ENCODE results near the gene ACACA.

Gene ACACA

DNA sequence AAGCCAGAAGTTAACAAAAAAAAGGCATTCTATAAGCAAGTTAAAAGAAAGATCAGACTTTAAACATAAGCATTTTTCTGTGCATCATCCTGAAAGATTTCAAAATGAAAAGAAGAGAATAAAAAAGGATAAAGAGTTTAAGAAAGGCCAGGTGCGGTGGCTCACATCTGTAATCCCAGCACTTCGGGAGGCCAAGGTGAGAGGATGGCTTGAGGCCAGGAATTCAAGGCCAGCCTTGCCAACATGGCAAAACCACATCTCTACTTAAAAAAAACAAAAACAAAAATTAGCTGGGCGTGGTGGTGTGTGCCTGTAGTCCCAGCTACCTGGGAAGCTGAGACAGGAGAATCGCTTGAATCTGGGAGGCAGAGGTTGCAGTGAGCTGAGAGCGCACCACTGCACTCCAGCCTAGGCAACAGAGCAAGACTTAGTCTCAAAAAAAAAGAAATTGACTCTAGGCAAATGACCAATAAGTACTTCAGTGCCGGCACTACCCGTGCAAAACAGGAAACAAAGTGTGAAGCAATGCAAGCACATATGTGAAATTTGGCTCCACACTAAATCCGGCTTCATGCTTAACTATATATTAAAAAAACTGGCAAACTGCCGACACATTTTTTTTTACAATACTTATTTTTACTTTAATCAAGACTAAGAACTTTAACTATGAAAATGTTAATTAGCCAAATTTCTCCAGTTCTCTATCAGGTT, 114.1 kb downstream of the ACACA start:
- no peak for DNase-seq (ENCODE audit: low read depth, low spot score)

DNA sequence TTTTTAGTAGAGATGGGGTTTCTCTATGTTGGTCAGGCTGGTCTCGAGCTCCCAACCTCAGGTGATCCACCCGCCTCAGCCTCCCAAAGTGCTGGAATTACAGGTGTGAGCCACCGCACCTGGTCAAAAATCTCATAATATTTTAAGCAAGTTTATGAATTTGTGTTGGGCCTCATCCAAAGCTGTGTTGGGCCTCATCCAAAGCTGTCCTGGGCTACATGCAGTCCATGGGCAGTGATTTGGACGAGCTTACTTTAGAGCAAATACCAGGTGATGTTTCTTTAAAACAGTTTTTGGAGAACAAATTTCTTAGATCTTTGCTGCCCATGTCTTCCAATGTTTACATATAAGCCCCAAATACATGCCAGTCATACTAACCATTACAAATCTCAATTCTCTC, 115.3 kb downstream of the ACACA start:
- no peak for DNase-seq (ENCODE audit: low read depth, low spot score)

DNA sequence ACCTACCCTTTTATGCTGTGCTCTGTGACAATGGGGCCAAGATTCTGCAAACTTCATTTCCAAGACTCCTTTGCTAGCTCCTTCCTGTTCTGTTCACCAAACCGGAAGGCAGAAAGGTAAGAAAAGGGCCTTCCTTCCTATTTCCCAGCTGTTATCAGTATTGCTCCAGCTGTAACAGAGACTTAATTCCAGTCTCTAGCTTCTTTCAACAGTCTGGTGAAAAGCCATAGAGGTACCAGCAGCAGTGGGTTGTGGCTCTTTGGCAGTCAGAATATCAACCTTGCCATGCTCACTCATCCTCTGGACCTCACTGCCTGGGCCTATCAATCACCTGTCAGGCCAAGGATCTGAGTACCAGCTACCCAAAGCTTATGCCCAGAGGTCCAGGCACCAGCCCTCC, 120.2 kb downstream of the ACACA start:
- no peak for DNase-seq (ENCODE audit: low read depth, low spot score)

DNA sequence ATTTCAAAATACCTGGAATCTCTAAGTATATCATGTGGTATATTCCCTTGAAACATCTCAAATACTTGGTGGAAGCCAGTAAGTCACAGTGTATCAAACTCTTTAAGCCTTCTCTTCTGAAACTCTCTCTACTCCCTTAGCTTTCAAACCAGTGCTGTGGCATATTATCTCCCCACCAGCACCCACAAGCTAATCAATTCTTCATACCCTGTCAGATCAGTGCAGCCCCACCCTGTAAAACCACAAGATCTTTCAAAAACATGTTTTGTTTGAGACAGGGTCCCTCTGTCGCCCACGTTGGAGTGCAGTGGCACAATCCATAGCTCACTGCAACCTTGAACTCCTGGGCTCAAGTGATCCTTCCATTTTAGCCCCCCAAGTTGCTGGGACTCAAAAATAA, 122.4 kb downstream of the ACACA start:
- DNase-seq (ENCODE audit: low read depth, low spot score): no peak

DNA sequence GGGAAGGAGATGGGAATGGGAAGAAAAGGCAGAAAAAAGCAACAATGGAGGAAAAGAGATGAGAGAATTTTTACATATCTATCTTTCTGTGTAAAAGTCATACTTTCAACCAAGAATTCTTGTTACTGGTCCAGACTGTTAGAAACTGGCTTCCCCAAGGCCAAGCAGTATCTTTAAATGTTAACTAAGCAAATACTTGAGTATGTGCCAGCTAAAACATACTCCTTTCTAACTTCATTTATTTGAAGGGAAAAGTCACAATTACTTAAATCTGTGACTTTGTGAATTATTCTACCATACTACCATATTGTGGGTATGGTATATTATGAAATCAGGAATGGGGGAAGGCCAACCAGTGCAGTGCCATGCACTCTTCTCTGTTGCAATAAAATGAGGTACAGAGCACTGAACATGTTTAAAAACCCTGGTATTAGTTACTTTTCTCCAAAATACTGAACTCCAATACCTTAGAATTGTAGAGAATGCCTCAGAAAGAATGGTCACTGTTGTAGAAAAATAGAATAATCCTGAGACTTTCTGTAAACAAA, 123.1 kb downstream of the ACACA start:
- no peak for DNase-seq (ENCODE audit: low read depth, low spot score)

DNA sequence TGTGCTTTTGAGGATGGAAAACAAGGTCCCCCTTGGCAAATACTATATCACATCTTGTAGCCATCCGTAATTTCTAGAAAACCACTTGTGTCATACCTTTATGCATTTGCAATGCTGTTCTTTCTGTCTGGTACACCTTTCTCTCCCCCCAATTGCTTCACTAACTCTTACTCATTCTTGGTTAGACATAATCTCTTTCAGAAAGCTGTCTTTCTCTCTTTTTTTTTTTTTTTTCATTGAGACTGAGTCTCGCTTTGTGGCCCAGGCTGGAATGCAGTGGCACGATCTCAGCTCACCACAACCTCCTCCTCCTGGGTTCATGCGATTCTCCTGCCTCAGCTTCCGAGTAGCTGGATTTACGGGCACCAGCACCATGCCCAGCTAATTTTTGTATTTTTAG, 125.8 kb downstream of the ACACA start:
- no peak for DNase-seq (ENCODE audit: low read depth, low spot score)

DNA sequence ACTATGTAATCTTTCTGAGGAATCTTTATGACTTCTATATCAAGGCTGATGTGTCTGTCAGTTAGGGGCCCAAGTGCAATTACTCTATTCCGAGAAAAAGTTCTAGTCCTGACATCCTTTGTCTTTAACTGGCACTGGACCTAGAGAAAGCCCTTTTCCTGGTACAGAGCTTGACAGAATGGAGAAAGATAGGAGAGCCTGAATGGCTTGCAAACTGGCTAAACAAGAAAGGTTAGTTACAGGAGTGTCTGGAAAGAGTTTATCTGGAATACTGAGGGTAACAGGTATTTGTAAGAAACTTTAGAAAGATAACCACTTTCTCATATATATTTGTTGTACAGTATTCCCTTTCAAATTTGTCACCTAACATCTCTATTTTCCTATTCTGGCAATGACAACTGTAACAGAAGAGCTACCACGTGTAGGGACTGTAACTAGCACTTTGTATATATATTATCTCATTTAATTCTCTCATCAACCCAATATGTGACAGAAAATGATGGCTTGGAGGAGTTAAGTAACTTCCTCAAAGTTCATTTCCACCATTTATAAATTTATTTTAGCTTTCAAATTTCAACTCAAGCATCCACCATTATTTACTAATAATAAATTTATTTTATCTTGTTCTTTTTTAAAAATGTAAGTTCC, 128.3 kb downstream of the ACACA start:
- no peak for DNase-seq (ENCODE audit: low read depth, low spot score)

DNA sequence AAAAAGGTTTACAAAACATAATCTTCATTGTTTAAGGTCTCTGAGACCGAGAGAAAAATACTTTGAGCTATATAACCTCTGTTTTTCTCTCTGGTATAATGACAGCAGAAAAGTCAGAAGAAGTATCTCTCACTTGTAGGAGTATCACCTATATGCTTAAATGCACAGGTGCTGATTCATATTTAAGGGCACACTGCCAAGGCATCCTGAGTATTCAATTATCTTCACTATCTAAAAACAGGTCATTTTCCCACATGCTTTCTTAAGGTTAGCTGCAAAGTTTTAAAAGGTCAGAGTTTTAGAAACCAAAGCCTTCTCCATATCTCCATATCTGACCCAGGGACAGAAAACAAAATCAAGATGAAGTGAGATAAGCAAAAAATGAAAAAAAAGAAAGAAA, 130.2 kb downstream of the ACACA start:
- no peak for DNase-seq (ENCODE audit: low read depth, low spot score)

DNA sequence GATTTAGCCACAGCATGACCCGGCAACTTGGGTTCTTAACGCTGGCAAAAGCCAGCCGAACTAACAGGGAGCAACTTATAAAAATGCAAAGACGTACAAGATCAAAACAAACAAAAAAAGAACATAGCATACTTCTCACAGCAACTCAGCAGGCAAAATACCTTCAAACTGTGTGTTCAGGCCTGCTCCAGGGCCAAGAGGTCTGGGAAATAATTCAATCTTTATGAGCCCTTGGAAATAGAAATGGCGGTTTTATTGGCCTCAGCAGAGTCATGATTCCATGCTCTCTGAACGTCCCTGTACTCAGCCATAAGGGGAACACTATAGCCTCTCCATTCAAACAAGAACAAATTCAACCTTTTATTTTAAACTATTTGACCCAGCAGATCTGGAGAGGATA, 132.2 kb downstream of the ACACA start:
- no peak for DNase-seq (ENCODE audit: low read depth, low spot score)

DNA sequence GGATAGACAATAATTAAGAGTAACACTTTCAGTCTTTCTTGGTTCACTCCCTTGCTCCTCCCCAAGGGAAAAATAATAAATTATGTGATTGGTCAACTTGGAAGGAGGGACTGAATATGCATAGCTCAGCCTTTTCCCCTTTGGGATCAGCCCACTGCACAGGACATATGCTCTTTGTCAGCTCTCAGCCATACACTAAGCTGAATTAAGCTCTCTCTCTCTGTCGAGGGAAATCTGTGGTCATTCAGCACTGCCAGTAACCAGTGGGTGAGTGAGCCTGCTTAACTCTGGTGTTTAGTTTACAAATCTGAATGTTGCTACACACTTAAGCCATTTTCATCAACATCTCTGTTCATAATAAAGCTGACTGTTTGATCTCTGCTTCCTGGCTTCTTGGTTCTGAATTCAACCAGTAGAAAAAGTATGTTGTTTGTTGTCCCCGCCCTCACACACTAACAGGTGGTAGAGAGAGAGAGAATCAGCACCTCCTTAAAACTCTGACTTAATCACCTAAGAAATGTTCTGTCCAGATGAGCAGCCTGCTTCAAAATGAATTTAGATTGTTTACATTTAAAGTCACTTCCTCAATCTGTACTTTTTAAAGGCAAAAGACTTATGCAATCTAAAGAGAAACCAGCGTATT, 133.1 kb downstream of the ACACA start:
- no peak for DNase-seq (ENCODE audit: low read depth, low spot score)

DNA sequence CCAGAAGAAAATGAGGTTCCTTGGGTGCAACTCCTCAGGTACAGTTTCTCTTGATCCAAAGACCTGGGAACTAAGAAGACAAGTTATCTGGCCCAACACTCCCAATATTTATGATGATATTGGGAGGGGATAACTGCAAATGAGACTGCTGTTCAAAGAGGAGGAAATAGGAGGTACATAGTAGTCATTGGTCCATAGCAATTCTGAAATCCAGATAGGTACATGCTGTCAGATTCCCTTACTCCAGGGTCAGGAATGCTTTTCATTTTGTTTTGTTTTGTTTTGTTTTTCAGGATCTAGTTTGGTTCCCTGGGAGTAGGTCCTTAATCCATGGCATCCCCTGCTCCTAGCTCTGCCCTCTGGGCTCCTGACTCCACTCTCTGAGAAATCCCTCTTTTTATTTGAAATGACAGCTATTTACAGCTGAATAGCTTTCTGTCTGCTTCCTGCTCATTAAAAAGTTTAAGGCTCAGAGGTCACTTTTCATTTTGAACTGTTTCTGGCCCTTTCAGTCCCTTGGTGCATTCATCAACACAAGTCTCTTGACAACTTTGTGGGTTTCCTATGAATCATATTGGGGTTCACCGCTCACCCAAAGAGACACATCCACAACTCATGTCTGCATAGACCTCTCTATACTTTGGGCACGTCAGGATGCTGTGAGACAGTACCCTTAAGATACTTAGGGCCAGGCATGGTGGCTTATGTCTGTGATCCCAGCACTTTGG, 141.0 kb downstream of the ACACA start:
- no peak for DNase-seq (ENCODE audit: low read depth, low spot score)

DNA sequence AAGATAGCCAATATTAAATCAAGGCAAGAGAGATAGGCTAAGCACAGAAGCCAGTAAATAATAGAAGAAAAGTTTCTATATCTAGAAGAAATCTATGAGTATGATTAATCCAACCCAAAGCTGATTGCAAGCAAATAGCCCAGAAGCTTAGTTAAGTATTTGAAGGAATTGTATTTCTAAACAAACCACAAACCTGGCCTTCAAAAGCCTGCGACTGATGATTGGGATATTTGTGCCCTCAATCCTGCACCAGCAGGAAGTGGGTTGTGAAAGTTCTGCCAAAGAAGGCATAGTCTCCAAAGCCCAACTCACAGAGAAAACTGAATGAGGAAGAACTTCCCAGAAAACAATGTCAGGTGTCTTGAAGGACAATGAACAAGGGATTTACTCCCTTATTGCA, 145.3 kb downstream of the ACACA start:
- DNase-seq (ENCODE audit: low read depth, low spot score): no peak

DNA sequence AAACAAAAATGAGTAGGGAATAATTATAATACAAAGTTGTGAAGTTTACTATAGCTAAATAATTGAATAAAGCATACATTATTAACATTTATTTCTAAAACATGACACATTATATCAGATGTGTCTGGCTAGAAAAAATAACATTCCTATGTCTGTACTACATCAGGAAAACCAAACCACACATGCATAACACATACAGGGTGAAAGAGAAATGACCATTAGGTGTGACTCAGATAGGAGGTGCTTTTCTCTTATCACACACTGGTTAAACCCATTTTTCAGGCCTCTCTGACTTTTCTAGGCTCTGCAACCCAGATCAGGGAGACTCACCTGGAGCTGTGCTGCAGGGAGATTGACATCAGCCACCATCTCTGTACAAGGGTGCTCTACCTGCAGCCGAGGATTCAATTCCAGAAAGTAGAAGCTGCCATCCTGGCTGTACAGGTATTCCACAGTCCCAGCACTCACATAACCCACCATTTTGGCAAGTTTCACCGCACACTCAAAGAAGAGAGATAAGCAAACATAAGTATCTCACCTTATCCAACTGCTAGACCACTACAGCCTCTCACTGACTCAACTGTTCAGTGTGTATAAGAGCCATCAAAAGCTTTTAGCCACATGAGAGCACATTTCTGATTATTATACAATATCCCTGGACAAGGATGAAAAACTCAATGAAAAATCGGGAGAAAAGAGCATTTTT, 147.5 kb downstream of the ACACA start:
- DNase-seq (ENCODE audit: low read depth, low spot score): no peak

DNA sequence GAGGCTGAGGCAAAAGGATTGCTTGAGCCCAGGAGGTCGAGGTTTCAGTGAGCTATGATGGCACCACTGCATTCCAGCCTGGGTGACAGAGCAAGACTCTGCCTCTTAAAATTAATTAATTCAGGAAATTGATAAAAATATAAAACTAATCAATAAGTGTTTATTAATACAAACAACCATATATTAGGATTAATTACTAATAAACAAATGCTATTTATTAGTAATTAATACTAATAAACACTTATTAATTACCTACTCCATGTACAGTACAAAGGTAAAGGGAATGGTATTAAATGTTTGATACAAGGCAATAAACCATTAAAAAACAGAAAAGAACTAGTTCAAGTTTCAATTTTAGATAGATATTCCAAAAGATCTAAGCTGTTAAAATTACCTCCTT, 150.0 kb downstream of the ACACA start:
- DNase-seq (ENCODE audit: low read depth, low spot score): no peak

DNA sequence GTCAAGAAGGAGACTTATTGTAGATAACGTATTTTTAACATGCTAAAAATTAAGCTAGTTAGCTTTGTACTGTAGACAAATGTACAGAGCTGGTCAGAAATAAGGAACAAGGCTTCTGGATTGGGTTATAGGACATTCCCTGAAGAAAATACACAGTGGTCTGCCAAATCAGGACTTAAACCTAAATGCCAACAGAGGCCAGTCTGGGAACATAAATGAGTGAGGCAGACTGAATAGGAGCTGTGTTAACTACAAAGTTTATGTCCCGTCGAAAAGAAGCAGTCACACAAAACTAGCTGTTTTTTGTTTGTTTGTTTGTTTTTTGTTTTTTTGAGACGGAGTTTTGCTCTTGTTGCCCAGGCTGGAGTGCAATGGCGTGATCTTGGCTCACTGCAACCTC, 151.2 kb downstream of the ACACA start:
- DNase-seq (ENCODE audit: low read depth, low spot score): no peak

DNA sequence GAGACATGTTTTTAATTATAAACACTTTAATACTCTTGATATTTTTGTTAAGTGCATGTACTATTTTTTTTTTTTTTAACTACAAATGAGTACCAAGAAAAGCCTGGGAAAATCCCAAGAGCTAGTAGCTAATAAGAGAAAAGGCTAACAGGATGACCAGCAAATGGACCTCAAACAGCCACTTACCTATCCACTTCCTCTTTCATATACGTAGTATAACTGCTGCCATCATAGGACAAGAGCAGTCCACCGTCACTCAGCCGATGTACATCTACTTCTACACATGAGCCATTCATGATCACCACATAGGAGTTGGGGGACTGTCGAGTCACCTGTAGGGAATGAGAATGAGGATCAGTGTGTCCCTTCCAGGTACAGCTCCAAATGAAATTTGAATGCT, 158.8 kb downstream of the ACACA start:
- no peak for DNase-seq (ENCODE audit: low read depth, low spot score)

DNA sequence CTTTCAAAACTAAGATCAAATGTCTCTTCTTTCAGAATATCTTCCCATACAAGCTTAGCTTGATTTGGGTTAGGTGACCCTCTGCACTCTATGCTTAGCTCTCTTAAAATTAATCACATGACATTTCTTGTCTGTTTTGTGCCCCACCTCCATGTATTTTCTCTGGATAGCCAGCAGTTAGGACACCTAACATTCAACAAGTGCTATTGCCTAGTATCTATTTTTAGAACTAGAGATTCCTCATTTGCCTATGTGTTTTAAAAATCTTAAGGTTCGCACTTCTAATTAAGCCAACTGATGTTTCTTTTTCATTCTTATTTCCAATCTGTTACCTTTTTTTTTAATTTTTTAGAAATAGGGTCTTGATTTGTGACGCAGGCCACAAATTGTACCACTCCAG, 160.6 kb downstream of the ACACA start:
- DNase-seq (ENCODE audit: low read depth, low spot score): no peak

DNA sequence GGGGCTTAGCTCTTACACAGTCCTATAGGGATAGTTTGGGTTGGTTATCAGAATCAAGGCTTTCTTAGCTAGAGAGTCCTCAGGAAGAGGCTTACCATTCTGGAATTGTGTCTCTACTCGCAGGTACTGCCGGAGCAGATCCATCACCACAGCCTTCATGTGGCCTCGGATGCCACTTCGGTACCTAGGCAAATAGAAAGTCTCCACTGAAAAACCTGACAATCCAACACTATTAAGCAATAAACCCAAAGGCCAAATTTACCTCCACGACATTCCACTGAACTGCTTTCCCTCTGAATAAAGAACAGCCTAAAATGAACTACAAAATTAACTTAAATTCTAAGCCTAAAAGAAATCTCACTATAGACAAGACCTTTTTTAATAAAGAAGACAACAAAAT, 166.3 kb downstream of the ACACA start:
- DNase-seq (ENCODE audit: low read depth, low spot score): no peak

DNA sequence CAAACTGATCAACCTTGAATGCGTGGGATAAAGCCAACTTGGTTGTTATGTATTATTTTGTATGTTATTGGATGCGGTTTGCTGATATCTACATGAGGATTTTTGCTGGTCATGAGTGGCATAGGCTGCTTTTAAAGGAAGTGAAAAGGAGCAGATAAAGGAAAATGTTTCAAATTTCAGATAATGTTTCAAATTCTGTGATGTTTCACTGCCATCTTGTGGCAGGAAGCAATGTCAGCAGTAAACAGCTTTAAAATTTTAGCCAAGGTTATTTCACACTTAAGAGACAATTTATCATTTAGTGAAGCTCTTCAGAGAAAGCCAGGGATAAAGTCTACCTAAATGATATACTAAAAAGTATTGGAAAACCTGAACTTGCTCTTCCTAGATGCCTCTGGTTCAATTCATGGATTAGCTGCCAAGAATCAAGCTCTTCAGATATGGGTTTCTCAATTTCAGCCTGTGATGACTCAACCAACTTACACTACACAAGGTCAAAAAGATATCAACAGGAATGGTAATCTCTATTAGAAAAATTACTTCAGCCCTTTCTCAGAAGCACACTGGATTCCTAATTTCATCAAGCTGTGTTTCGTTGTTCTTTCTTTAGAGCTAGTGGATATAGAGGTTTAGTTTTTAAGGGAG, 166.8 kb downstream of the ACACA start:
- DNase-seq (ENCODE audit: low read depth, low spot score): no peak

DNA sequence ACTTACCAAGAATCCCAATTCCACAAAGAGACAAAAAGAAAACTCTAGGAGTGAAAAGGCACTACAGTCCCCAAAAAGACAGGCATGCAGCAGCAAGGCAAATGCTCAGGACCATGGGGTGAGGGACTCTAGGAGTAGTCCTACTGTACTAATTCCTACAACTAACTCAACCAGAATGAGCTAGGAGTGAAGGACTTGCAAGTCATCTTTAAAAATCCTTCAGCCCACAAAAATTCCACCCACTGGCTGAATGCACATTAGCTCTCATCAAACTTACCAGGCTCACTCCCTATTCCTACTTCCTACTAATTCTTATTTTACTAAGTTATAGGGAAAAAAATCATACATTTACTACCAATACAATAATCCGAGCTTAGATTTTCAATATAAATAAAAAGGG, 172.5 kb downstream of the ACACA start:
- no peak for DNase-seq (ENCODE audit: low read depth, low spot score)

DNA sequence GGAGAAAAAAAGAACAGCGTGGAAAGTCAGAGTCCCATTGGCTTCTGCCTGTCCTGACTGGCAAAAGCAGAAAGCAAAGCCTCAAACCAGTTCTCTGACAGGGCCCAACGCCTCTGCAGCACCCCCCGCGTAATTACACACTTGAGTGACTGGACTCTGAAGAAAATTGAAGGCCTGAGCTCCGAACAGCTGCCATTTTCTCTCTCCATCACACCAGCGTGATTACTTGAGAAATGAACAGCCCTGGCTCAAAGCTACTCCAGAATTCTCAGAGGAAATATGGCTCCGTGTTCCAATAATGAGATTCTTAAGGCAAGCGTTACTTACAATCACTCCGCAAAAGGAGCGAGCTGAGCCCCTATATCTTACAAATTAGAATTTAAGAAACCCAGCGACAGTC, 173.6 kb downstream of the ACACA start:
- no peak for DNase-seq (ENCODE audit: low read depth, low spot score)
